Chondrocyte (in vitro differentiated cells): ENCODE results near the gene NCLN. TPM values are rescaled to one million over a fixed set of nuclear protein-coding genes. Genes with fewer than 3 reads are reported as not detected.

ENCODE experiments used
- DNase-seq: peaks from one replicate; pipeline ENCODE4 v3.0.0; 2021; ENCODE audit warnings: mixed read lengths, low spot score
- H3K27ac Mint-ChIP-seq: one replicate; pipeline ENCODE4 v1.8.0; 2021; ENCODE audit warnings: mild to moderate bottlenecking, moderate library complexity, mixed read lengths; ENCODE audit not compliant: unreplicated experiment
- H3K27me3 Mint-ChIP-seq: 2 replicates; pipeline ENCODE4 v1.8.0; 2021; ENCODE audit warnings: low read depth, mixed read lengths
- H3K36me3 Mint-ChIP-seq: 2 replicates; pipeline ENCODE4 v1.8.0; 2021; ENCODE audit warnings: low read depth, mixed read lengths
- H3K4me1 Mint-ChIP-seq: 2 replicates; pipeline ENCODE4 v1.8.0; 2021; ENCODE audit warnings: low read depth, mild to moderate bottlenecking, mixed read lengths
- H3K4me3 Mint-ChIP-seq: one replicate; pipeline ENCODE4 v1.8.0; 2021; ENCODE audit warnings: mild to moderate bottlenecking, moderate library complexity, mixed read lengths; ENCODE audit not compliant: unreplicated experiment
- H3K9me3 Mint-ChIP-seq: 2 replicates; pipeline ENCODE4 v1.8.0; 2021; ENCODE audit warnings: low read depth, mixed read lengths
- CTCF ChIP-seq: fragments of 200-600 bp; sonication (generic); IDR thresholded peaks from 2 replicates; pipeline ENCODE4 v1.5.0; 2021; ENCODE audit warnings: antibody characterized with exemption, mild to moderate bottlenecking, moderate library complexity
- total RNA-seq: library from RNA; stranded (reverse); gene quantifications from 3 replicates; pipeline ENCODE4 v1.2.1, GENCODE V29; 2021

Gene NCLN
- total RNA-seq, 1 donor from 2014 or later = 80.7 TPM

GRCh38 chr19:3148503-3148902, 37.2 kb upstream of the NCLN start:
- no peak for TF ChIP-seq CTCF
- DNase-seq = no peak
- no peaks in the 10 kb centered on the region for H3K4me1 Mint-ChIP-seq
- H3K36me3 Mint-ChIP-seq = no peaks in the 10 kb centered on the region
- no peaks in the 10 kb centered on the region for H3K9me3 Mint-ChIP-seq
- no peak overlapping the region for H3K27ac Mint-ChIP-seq
- H3K27me3 Mint-ChIP-seq = peaks cover 8% of the 10 kb centered on the region
- H3K4me3 Mint-ChIP-seq = no peak overlapping the region

- TF ChIP-seq CTCF = no peak
- Mint-ChIP-seq H3K27me3 (peaks cover 8% of the 10 kb centered on the region), H3K4me3 (no peak overlapping the region), H3K9me3 (no peaks in the 10 kb centered on the region), H3K36me3 (no peaks in the 10 kb centered on the region), H3K4me1 (no peaks in the 10 kb centered on the region), H3K27ac (no peak overlapping the region)
- no peak for DNase-seq
These were observed 36.6 kb upstream of the NCLN start for GRCh38 chr19:3149089-3149488.

- no peak for DNase-seq
- no peak overlapping the region for H3K27ac Mint-ChIP-seq
- peaks cover 8% of the 10 kb centered on the region for H3K27me3 Mint-ChIP-seq
- H3K4me3 Mint-ChIP-seq = no peak overlapping the region
- H3K36me3 Mint-ChIP-seq = no peaks in the 10 kb centered on the region
- H3K4me1 Mint-ChIP-seq = peaks cover 2% of the 10 kb centered on the region
- TF ChIP-seq CTCF = no peak
- H3K9me3 Mint-ChIP-seq = no peaks in the 10 kb centered on the region
These were observed 35.9 kb upstream of the NCLN start for GRCh38 chr19:3149526-3150505.

DNA sequence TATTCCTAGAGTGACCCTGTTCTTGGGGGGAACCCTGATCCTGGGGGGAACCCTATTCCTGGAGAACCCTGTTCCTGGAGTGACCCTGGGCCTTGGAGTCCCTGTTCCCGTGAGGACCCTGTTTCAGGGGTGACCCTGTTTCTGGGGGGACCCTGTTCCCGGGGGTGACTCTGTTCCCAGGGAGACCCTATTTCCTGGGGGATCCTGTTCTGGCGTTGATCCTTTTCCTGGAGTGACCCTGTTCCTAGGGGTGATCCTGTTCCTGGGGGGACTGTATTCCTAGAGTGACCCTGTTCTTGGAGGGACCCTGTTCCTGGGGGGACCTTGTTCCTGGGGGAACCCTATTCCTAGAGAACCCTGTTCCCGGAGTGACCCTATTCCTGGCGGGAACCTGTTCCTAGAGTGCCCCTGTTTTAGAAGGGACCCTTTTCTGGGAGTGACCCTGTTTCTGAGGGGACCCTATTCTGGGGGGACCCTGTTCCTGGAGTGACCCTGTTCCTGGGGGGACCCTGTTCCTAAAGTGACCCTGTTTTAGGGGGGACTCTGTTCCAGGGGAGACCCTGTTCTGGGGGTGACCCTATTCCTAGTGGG, 34.9 kb upstream of the NCLN start:
- no peak overlapping the region for H3K27ac Mint-ChIP-seq
- H3K36me3 Mint-ChIP-seq = no peaks in the 10 kb centered on the region
- H3K27me3 Mint-ChIP-seq = peaks cover 8% of the 10 kb centered on the region
- H3K4me3 Mint-ChIP-seq = no peak overlapping the region
- H3K4me1 Mint-ChIP-seq = peaks cover 7% of the 10 kb centered on the region
- H3K9me3 Mint-ChIP-seq = no peaks in the 10 kb centered on the region
- TF ChIP-seq CTCF = no peak
- no peak for DNase-seq

- Mint-ChIP-seq H3K27me3 (peaks cover 8% of the 10 kb centered on the region), H3K27ac (no peak overlapping the region), H3K4me1 (peaks cover 7% of the 10 kb centered on the region), H3K9me3 (no peaks in the 10 kb centered on the region), H3K4me3 (no peak overlapping the region), H3K36me3 (no peaks in the 10 kb centered on the region)
- no peak for DNase-seq
- TF ChIP-seq CTCF = no peak
These were observed 33.9 kb upstream of the NCLN start for GRCh38 chr19:3151563-3152418.
